Upper lobe of right lung (tissue), 1 donor: Measurements from ENCODE around the gene FILIP1L. TPM values are rescaled to one million over a fixed set of nuclear protein-coding genes. Genes with fewer than 3 reads are reported as not detected.

Experiments
- ATAC-seq: fragments of 200-7000 bp; cut with Tn5 transposase; one replicate; pipeline ENCODE4 v1.9.1; 2020; ENCODE audit warnings: mild to moderate bottlenecking, moderate library complexity
- DNase-seq: peaks from one replicate; pipeline ENCODE4 v3.0.0-alpha.2; 2020
- H3K27ac ChIP-seq: fragments of 200-600 bp; one replicate; pipeline ENCODE4 v1.8.0; 2022
- H3K27me3 ChIP-seq: fragments of 200-600 bp; one replicate; pipeline ENCODE4 v1.8.0; 2022; ENCODE audit warnings: mild to moderate bottlenecking
- H3K36me3 ChIP-seq: fragments of 200-600 bp; one replicate; pipeline ENCODE4 v1.8.0; 2022
- H3K4me1 ChIP-seq: fragments of 200-600 bp; one replicate; pipeline ENCODE4 v1.8.0; 2022
- H3K4me3 ChIP-seq: fragments of 200-600 bp; one replicate; pipeline ENCODE4 v1.8.0; 2022; ENCODE audit warnings: mild to moderate bottlenecking
- H3K9me3 ChIP-seq: fragments of 200-600 bp; one replicate; pipeline ENCODE4 v1.8.0; 2022
- intact Hi-C: fragments of 100-400 bp; cut with DNase I; formaldehyde crosslinking; loops from one replicate; pipeline ENCODE4 v1.11.0; 2022
- total RNA-seq: library from RNA; stranded (reverse); fragmentation: NEBNext Ultra II Directional; extraction: Animal tissue kit (Norgen Biotek cat#: 25700); gene quantifications from one replicate; pipeline ENCODE4 v1.2.1, GENCODE V29; 2021
- TF ChIP-seq, protein P1 (sequence below): fragments of 200-600 bp; IDR thresholded peaks from one replicate; pipeline ENCODE4 v1.8.0; 2022; ENCODE audit warnings: antibody characterized with exemption
- donor health status: DM: no; HTN: yes; CAD: no; lungs with severe emphysema.

FILIP1L gene
- total RNA-seq, 1 donor from 2014 or later, result 43.2 TPM

DNA sequence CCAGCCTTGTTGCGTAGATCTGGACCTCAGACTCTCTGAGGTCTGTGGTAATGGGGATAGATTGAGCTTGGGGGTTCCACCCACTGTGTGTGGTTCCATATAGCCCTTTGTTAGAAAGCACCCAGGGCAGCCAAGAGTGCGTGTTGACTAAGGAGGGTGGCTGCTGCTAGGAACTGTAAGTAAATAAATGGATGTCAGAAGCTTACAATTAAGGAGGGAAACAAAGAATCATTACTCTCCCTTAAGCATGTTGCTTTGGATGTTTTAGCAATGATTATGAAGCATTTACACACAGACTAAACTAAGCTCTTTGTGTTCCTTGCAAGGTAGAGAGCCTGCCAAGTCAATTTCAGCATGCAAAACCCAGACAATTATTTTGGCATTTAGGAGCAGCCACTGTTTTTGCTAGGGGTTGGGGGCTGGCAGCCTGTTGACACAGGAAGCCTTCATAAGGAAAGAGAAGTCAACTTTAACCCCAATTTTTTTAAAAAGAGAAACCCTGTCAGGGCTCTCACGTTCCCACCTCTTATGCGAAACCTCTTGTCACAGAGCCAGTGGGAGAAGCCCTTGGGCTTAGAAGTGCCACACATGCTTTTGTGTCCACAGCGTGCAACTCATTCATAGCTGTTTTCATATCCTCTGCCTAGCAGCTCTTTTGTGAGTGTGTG, 168.8 kb downstream of the FILIP1L start:
- Histone ChIP-seq H3K27ac (no peak overlapping the region), H3K4me1 (peaks cover 20% of the 10 kb centered on the region), H3K27me3 (no peaks in the 10 kb centered on the region), H3K4me3 (no peak overlapping the region), H3K36me3 (no peaks in the 10 kb centered on the region), H3K9me3 (no peaks in the 10 kb centered on the region)
- ATAC-seq, result peak; percentile 70
- intact Hi-C loops, result no loop called here
- TF ChIP-seq, protein P1, sequence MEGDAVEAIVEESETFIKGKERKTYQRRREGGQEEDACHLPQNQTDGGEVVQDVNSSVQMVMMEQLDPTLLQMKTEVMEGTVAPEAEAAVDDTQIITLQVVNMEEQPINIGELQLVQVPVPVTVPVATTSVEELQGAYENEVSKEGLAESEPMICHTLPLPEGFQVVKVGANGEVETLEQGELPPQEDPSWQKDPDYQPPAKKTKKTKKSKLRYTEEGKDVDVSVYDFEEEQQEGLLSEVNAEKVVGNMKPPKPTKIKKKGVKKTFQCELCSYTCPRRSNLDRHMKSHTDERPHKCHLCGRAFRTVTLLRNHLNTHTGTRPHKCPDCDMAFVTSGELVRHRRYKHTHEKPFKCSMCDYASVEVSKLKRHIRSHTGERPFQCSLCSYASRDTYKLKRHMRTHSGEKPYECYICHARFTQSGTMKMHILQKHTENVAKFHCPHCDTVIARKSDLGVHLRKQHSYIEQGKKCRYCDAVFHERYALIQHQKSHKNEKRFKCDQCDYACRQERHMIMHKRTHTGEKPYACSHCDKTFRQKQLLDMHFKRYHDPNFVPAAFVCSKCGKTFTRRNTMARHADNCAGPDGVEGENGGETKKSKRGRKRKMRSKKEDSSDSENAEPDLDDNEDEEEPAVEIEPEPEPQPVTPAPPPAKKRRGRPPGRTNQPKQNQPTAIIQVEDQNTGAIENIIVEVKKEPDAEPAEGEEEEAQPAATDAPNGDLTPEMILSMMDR, result no peak
- DNase-seq, result no peak

DNA sequence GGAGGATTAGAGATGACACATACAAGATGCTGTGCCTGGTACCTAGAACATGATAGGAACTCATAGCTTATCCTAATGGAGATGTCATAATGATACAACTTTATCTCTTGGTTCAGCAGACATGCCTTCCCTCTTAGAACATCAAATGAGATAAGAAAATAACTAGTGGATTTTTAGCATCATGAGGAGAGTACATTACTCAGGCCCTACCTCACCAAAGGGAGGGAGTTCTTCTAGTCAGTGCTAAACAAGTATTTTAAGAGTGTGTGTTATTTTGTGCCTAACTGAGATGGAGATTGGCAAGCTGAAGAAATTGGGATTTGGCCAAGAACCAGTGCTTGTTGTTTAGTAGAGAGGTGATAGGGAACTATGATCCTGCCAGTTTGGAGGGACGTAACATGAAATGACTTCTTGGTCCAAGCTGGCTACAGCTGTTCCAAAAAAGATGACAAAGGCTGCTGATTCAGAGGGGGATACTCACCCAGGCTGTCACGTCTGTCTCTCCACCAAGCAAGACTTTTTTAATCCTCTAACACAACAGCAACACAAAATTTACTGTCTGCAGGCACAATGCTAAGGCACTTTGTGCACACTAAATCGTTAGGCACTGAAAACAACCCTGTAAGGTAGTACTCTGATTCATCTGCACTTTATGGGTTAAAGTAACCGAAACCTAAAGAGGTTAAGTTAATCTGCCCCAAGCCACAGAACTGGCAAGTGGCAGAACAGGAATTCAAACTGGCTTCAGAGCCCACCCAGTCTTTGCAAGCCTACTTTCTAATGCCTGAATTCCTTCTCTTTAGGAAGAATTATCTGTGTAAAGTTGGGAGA, 170.2 kb downstream of the FILIP1L start:
- no peak for ATAC-seq
- H3K4me3 ChIP-seq, result no peak overlapping the region

DNA sequence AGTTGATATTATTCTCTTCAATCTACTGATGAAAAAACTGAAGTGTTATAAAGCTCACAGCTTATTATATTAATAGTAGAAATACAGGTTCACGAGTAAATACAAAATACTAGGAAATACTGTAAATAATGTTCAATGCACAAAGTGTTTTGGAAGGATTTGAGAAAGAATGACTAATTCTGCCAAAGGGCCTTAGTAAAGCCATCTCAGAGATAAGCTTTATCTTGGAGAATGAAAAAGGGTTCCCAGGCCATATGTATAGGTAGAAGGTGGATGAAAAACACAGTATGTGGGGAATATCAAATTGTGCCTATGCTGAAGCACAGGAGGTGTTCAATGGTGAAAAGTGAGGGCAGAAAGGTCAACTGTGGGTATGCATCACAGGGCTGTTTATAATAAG, 173.1 kb downstream of the FILIP1L start:
- H3K27me3 ChIP-seq, result no peaks in the 10 kb centered on the region
- TF ChIP-seq, protein P1, result no peak
- no peak overlapping the region for H3K4me3 ChIP-seq
- H3K9me3 ChIP-seq, result no peaks in the 10 kb centered on the region
- intact Hi-C loops, result no loop called here
- ATAC-seq (no peak), DNase-seq (no peak)
- peaks cover 20% of the 10 kb centered on the region for H3K4me1 ChIP-seq
- H3K36me3 ChIP-seq, result no peaks in the 10 kb centered on the region
- no peak overlapping the region for H3K27ac ChIP-seq

More for the DNA sequence above, 170.2 kb downstream of the FILIP1L start:
- peaks cover 20% of the 10 kb centered on the region for H3K4me1 ChIP-seq
- H3K9me3 ChIP-seq, result no peaks in the 10 kb centered on the region
- H3K36me3 ChIP-seq, result no peaks in the 10 kb centered on the region
- no peak overlapping the region for H3K27ac ChIP-seq
- H3K27me3 ChIP-seq, result no peaks in the 10 kb centered on the region
- DNase-seq, result no peak
- intact Hi-C loops, result no loop called here
- TF ChIP-seq, protein P1, result no peak

DNA sequence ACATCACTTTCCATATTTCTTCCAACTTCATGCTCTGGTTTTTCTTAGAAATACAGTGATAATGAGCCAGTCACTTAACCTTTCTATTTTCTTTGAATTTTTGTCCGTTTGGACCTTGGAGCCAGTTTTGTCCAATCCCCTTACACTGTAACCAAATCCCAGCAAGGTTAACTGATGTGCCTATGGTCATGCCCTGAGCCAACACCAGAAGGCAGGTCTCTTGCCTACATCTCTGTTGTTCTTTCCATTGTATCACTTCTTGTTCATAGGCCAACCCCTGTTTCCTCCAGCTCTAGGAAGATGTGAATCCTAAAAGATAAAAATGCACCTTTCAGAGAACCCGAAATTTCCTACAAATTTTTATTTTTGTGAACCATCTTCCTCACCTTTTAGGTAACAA, 174.0 kb downstream of the FILIP1L start:
- Histone ChIP-seq H3K9me3 (no peaks in the 10 kb centered on the region), H3K27me3 (no peaks in the 10 kb centered on the region), H3K4me3 (no peak overlapping the region), H3K36me3 (no peaks in the 10 kb centered on the region), H3K4me1 (peaks cover 19% of the 10 kb centered on the region), H3K27ac (no peak overlapping the region)
- intact Hi-C loops, result no loop called here
- TF ChIP-seq, protein P1, result no peak
- DNase-seq (no peak), ATAC-seq (no peak)

DNA sequence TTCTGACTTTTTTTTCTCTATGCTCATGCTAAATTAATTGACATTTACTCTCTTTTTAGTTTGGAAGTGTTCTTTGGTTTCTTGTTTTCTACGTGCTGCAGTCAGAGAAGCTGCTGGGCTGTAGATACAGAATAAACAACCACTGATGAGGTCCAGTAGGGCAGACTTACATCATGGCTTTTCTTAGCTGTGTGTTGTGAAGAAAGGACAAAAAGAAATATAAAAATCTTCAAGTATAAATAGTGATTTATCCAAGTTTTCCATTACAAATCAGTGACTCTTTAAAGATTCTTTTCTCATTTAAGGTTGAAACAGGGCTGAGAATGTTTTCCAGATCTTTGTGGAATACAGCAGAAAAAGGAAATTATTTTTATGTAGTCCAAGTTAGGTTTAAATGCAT, 174.4 kb downstream of the FILIP1L start:
- DNase-seq (no peak), ATAC-seq (no peak)
- H3K36me3 ChIP-seq, result no peaks in the 10 kb centered on the region
- intact Hi-C loops, result no loop called here
- H3K27me3 ChIP-seq, result no peaks in the 10 kb centered on the region
- H3K4me1 ChIP-seq, result peaks cover 20% of the 10 kb centered on the region
- H3K4me3 ChIP-seq, result no peak overlapping the region
- TF ChIP-seq, protein P1, result no peak
- no peaks in the 10 kb centered on the region for H3K9me3 ChIP-seq
- no peak overlapping the region for H3K27ac ChIP-seq
